ENCODE results near the gene CERS6. TPM values are rescaled to one million over a fixed set of nuclear protein-coding genes. Genes with fewer than 3 reads are reported as not detected.

CERS6 gene
- polyA plus RNA-seq, 1 donor (not counting 4 experiments of a cell fraction or from before 2014, with no cell fraction given), result 19.5 TPM

DNA sequence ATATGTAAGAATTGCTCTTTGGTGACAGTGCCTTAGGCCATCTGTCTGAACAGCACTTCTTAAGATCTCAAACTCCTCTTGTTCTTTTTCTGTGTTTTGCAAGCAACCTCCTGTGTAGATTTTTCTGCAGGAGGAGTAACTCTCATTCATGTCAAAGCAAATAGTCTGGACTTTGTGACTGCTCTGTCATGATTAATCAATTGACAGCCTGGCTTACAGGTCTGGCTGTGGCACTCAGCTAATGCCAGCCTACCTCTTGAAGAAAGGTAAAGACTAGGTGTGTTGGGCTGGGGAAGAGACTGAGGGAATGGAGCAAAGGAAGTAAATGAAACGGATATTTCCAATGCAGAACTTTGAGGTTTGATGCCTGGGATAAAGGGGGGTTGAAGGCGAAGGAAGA lies 156.6 kb downstream of the CERS6 start:
- Histone ChIP-seq H3K36me3 (ENCODE audit: control insufficient read depth in 2 of 2, extremely low read depth in 1 of 2, insufficient read depth in 2 of 2, low read length in 2 of 2) (no peaks in the 10 kb centered on the region), H3K4me1 (ENCODE audit: control insufficient read depth, extremely low read depth, insufficient read depth, low read length) (peaks cover 37% of the 10 kb centered on the region), H4K20me1 (ENCODE audit: control insufficient read depth, extremely low read depth, insufficient read depth, low read length) (no peaks in the 10 kb centered on the region), H3K9me3 (ENCODE audit: control insufficient read depth, low read depth, low read length) (no peaks in the 10 kb centered on the region), H2AFZ (ENCODE audit: control insufficient read depth, low read length) (no peak overlapping the region), H3K9me1 (ENCODE audit: control insufficient read depth, extremely low read depth, insufficient read depth, low read length) (no peaks in the 10 kb centered on the region), H3K79me2 (ENCODE audit: control insufficient read depth, insufficient read depth, low read length) (peaks cover 6% of the 10 kb centered on the region), H3K27me3 (ENCODE audit: control insufficient read depth, extremely low read depth, insufficient read depth, low read length) (no peaks in the 10 kb centered on the region), H3K9ac (ENCODE audit: control insufficient read depth, extremely low read depth, insufficient read depth, low read length) (no peak overlapping the region), H3K27ac (ENCODE audit: control insufficient read depth, insufficient read depth, low read length) (no peak overlapping the region), H3K4me3 (ENCODE audit: control insufficient read depth in 2 of 3, extremely low read depth in 1 of 3, insufficient read depth in 2 of 3, low read depth in 1 of 3, low read length in 3 of 3) (no peak overlapping the region), H3K4me2 (ENCODE audit: control insufficient read depth, extremely low read depth, insufficient read depth, low read depth, low read length) (no peak overlapping the region)
- dilution Hi-C loops (cut with MboI; ENCODE audit: extremely low pct_ligation_motif_present, low sequenced_read_pairs), result no loop called here
- FAIRE-seq (no peak), DNase-seq (ENCODE audit: low read depth, low spot score) (no peak)
- TF ChIP-seq, protein P1, sequence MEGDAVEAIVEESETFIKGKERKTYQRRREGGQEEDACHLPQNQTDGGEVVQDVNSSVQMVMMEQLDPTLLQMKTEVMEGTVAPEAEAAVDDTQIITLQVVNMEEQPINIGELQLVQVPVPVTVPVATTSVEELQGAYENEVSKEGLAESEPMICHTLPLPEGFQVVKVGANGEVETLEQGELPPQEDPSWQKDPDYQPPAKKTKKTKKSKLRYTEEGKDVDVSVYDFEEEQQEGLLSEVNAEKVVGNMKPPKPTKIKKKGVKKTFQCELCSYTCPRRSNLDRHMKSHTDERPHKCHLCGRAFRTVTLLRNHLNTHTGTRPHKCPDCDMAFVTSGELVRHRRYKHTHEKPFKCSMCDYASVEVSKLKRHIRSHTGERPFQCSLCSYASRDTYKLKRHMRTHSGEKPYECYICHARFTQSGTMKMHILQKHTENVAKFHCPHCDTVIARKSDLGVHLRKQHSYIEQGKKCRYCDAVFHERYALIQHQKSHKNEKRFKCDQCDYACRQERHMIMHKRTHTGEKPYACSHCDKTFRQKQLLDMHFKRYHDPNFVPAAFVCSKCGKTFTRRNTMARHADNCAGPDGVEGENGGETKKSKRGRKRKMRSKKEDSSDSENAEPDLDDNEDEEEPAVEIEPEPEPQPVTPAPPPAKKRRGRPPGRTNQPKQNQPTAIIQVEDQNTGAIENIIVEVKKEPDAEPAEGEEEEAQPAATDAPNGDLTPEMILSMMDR (optimal IDR thresholded peaks at IDR 0.05 in 1 of 3, IDR thresholded peaks at IDR 0.05 in 1 of 3, conservative IDR thresholded peaks at IDR 0.05 in 1 of 3; ENCODE audit: extremely low read depth in 1 of 3, insufficient read depth in 2 of 3, low read length in 3 of 3), result no peak
- no peak for TF ChIP-seq EZH2 (IDR thresholded peaks at IDR 0.05; ENCODE audit: low read length)

DNA sequence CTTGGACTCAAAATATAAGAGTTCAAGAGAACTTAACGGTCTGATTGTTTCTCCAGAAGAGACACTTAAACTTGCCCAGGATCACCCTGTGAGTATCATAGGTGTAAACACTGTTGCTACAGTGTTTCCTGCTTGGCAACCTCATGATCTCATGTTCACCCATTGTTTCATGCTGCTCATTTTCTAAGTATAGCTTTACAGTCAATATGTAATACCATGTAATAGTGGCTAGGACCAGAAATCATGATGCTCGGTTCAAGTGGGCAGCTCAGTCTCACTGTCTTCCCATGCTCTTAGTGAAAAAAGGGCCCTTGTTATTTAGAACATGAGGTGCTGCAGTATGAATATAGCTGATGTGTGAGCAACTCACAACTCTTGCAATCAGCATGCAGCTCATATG lies 157.5 kb downstream of the CERS6 start:
- no peak overlapping the region for H2AFZ ChIP-seq (ENCODE audit: control insufficient read depth, low read length)
- peaks cover 6% of the 10 kb centered on the region for H3K79me2 ChIP-seq (ENCODE audit: control insufficient read depth, insufficient read depth, low read length)
- H3K9me3 ChIP-seq (ENCODE audit: control insufficient read depth, low read depth, low read length), result no peaks in the 10 kb centered on the region
- peak overlapping the region; percentile 90 for H3K27ac ChIP-seq (ENCODE audit: control insufficient read depth, insufficient read depth, low read length)
- no peaks in the 10 kb centered on the region for H3K27me3 ChIP-seq (ENCODE audit: control insufficient read depth, extremely low read depth, insufficient read depth, low read length)
- DNase-seq (ENCODE audit: low read depth, low spot score) (no peak), FAIRE-seq (peak; percentile 26)
- H3K9ac ChIP-seq (ENCODE audit: control insufficient read depth, extremely low read depth, insufficient read depth, low read length), result peak overlapping the region; percentile 10
- no peak for TF ChIP-seq EZH2 (IDR thresholded peaks at IDR 0.05; ENCODE audit: low read length)
- TF ChIP-seq, protein P1 (optimal IDR thresholded peaks at IDR 0.05 in 1 of 3, IDR thresholded peaks at IDR 0.05 in 1 of 3, conservative IDR thresholded peaks at IDR 0.05 in 1 of 3; ENCODE audit: extremely low read depth in 1 of 3, insufficient read depth in 2 of 3, low read length in 3 of 3), result no peak
- peaks cover 29% of the 10 kb centered on the region for H3K4me1 ChIP-seq (ENCODE audit: control insufficient read depth, extremely low read depth, insufficient read depth, low read length)
- H3K9me1 ChIP-seq (ENCODE audit: control insufficient read depth, extremely low read depth, insufficient read depth, low read length), result no peaks in the 10 kb centered on the region
- no peaks in the 10 kb centered on the region for H3K36me3 ChIP-seq (ENCODE audit: control insufficient read depth in 2 of 2, extremely low read depth in 1 of 2, insufficient read depth in 2 of 2, low read length in 2 of 2)
- peak overlapping the region; percentile 17 for H3K4me2 ChIP-seq (ENCODE audit: control insufficient read depth, extremely low read depth, insufficient read depth, low read depth, low read length)
- no peak overlapping the region for H3K4me3 ChIP-seq (ENCODE audit: control insufficient read depth in 2 of 3, extremely low read depth in 1 of 3, insufficient read depth in 2 of 3, low read depth in 1 of 3, low read length in 3 of 3)
- no peaks in the 10 kb centered on the region for H4K20me1 ChIP-seq (ENCODE audit: control insufficient read depth, extremely low read depth, insufficient read depth, low read length)
- dilution Hi-C loops (cut with MboI; ENCODE audit: extremely low pct_ligation_motif_present, low sequenced_read_pairs), result no loop called here
